Brain pericyte (primary cell): Measurements from ENCODE around the gene TTLL11.

Experiments
- DNase-seq: peaks from one replicate; pipeline ENCODE4 v3.0.0-alpha.2; 2012; ENCODE audit warnings: low read depth, low spot score

Gene TTLL11

GRCh38 chr9:121883281-121884056 is 209.6 kb downstream of the TTLL11 start:
- no peak for DNase-seq

- DNase-seq: no peak
Observed at GRCh38 chr9:121881920-121882500, 211.1 kb downstream of the TTLL11 start.

- DNase-seq: no peak
Observed at GRCh38 chr9:121880343-121880898, 212.7 kb downstream of the TTLL11 start.

- DNase-seq: no peak
Observed at GRCh38 chr9:121878271-121878822, 214.8 kb downstream of the TTLL11 start.

GRCh38 chr9:121876658-121877271 is 216.3 kb downstream of the TTLL11 start:
- DNase-seq: no peak

DNA sequence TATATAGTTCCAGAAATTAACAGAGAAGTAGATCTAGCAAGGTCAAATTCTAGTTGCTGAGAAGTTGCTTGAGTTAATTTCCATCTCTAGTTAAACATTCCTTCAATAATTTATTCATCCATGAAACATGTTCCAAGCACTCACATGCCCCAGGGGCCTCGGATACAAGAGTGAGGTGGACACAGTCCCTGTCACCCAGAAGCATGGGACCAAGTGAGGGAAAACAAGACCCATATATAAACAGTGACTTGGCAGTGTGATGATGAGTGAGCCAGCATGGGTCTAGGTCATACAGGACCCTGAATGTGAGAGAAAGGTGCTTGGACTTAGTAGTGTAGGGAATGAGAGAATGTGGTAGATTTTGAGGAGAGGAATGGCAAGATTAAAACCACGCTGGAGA is 216.9 kb downstream of the TTLL11 start:
- no peak for DNase-seq

DNA sequence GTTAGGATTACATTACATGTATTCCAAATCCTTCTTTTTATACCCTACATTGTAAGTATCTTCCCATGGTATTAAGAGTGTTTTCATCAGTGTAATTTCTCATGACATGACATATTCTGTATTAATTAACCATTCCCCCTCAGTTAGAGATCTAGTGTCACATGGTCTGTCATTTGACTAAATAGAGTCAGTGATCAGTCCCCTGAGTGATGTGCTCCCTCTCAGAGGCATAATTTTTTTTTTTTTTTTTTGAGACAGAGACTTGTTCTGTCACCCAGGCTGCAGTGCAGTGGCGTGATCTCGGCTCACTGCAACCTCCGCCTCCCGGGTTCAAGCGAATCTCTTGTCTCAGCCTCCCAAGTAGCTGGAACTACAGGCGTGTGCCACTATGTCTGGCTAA is 218.6 kb downstream of the TTLL11 start:
- DNase-seq: no peak

DNA sequence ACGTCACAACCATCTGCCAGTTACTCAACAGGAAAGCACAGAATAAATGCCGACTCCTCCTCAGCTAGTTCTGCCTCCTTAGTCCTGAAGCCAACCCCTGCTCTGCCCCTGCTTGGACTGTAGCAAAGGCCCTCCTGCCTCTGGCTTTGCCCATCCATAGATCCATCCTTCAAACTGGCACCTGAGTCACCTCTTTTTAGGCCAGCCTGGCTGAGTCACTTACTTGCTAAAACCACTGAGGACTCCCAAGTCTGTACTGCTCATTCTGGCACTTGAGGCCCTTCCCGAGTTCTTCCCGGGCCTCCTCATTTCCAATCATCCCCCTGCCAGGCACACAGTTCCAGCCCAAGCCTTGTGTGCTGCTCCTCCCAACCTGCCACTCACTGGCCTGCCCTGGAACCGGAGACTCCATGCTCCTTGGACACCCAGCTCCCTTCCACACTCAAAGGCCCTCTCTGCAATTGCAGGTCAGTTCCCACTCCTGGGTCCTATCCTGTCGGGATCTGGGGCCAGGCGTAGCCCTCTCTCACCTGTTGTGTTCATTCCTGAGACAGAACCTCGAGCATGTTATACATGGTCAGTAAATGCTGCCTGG is 221.6 kb downstream of the TTLL11 start:
- no peak for DNase-seq

DNA sequence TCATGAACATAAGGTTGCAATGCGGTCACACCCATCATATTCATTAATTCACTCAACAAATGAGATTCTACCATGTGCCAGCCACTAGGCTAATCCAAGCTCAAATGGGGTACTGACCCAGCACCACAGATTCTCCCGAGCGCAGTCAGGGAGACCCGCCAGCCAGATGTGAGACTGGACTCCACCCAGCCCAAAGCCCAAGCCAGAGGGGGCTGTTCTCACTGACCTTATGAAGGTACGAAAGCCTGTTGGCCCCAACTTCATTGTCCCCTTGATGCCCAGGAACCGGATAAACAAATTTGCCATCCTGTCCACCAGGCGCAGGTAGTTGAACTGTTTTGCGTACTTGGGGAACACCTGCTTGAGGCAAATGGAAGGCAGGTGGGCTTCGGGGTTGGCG is 222.8 kb downstream of the TTLL11 start:
- DNase-seq: no peak

DNA sequence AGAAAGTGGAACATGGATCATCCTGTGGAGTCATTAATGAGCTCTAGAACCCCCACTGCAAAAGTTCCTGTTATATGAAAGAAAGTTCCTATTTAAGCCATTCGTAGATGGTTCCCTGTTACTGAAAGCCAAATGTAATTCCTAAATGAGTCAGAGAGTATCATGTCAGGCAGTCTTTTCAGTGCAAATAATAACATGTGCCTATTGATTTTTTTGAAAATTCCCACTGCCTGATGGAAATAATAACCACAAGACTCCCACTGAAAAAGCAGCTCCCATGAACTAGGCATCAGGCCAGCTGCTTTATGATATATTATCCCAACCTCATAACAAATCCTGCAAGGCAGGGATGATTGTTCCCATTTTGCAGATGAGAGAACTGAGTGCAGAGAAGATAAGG is 224.5 kb downstream of the TTLL11 start:
- DNase-seq: no peak

DNA sequence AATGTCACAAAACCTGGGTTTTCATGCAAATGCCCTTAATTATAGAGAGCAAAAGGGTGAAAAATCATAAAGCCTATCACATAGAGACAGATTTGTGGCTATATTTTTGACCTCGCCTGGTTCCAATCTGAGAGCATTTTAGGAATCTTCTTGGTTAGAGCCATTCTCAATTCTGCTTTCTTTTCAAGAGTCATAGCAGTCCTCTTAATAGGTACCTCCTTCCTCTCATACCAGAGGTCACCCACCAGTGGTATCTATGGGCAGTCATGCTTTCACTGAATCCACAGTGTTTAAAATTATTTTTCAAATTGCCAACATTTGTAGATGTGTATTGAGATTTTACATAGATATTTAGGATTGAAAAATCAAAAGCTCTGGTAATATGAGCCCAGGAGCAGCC is 226.2 kb downstream of the TTLL11 start:
- no peak for DNase-seq

GRCh38 chr9:121865884-121866283 is 227.2 kb downstream of the TTLL11 start:
- no peak for DNase-seq

- DNase-seq: no peak
Observed at GRCh38 chr9:121865060-121865459, 228.0 kb downstream of the TTLL11 start.

GRCh38 chr9:121863955-121864354 is 229.2 kb downstream of the TTLL11 start:
- DNase-seq: no peak

DNA sequence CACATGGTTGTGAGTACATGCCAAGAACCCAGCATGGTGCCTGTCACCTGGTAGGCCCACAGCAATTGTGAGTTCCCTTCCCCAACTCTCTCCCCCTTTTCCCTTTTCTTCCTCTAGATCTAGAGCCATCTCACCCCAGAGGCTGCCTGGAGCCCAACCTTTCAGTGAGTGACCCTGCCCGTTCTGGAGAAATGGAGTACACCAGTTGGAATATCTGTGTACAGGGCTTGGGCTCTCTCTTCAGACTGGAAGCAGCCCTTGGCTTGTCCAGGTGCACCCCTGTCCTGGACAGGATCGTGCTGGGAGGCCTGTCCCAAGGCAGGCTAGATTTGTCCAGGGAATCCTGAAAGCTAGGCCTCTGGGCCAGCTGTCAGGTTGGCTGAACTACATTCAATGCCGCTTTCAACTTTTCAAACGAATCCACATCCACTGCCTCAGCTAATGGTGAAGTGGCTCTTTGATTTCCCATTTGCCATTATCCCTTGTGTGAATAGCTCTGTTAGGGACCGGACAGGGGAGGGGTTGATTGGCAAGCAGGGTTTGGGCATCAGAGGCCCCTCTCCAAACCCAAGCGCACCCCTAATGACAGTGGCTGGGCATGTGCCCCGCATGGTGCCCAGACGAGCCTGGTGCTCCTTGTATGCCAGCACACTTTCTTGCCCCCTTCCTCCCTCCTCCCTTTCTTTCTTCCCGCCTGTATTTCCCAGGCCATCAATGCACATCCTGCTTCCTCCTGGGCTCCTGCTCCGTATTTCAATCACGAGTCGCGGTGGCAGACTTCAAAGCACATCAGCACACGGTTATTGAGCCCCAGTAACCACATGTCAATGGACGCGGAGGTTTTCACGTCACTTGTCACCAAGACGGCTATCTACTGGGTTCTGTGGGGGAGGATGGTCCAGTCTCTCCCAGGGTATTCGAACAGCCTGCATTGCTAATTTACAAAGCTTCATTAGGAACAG is 230.5 kb downstream of the TTLL11 start:
- DNase-seq: no peak

DNA sequence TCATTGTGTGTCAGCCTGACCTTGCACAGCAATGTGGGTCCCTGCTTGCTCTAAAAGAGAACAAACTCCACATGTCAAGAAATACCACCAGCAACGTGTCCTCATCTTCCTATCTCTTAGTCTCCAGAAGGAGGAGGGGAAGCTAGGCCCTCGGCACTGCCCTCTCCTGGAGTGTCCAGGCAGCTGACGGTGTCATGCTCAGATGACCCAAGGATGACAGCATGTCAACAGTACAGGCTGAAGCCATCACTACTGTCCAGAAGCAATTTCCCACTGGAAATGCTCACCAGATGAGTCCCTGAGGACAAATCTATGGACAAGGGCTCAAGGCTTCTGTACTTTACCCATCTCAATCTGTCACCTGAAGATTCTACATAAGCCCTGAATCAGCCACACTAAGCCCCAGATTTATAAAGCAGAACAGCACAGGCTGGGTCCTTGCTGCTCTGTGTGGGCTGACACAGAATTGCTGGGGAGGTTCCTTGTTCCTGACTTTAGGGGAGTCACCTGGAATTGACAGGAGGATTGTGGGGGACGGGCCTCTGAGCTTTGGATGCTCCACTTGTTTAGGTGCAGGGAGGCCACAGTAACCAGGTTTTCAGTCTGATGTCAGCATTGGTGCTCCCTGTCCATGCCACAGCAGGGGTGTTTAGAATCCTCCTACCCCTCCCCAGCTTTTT is 231.5 kb downstream of the TTLL11 start:
- no peak for DNase-seq

DNA sequence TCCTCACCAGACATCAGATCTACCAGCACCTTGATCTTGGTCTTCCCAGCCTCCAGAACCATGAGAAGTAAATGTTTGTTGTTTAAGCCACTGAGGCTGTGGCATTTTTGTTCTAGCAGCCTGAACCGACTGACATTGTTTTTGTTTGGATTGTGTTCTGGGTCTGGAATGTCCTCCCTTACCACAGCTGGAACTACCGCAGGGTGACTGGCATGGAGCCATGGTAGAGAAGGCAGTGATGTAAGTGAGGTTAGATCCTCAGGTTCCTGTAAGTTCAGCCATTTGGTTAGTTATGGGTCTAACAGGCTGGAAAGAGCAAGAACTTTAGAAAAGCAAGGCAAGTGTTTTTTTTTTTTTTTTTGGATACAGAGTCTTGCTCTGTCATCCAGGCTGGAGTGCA is 232.4 kb downstream of the TTLL11 start:
- peak; percentile 90 for DNase-seq

GRCh38 chr9:121860213-121860612 is 232.9 kb downstream of the TTLL11 start:
- DNase-seq: no peak

DNA sequence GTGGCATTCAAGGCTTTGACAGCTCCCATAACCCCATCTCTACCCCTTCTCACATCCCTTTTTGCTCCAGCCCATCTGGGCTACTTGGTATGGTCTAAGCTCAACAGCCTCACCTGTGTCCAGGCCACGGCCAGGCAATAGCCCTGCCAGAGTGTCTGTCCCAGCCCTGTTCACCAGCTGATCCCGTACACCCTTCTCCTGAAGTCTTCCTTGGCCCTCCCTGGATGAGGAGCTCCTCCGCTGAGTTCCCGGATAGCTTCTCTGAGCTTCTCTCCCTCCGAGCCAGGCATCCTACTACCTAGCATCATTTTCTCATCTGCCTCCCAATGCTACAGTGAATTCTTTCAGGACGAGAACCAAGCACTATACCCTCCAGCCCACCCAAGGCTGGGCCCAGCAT is 233.5 kb downstream of the TTLL11 start:
- DNase-seq: no peak

DNA sequence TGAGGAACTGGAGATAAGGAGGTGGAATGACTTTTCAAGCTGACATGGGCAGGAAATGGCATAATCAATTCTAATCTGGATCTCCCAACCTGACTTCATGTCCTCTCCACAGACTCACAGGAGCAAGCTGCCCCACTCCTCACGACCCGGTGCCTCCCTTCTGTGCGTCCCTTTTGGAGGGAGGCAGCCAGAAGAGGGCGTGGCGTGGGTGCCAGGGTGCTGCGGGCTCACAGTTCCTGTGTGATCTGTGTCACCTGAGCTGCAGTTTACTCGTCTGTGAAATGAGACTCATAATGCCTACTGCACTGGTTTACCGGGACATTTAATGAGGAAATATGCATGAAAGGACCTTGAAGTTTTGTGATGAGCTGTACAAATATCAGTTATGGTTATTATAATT is 234.3 kb downstream of the TTLL11 start:
- DNase-seq: no peak
